Astrocyte (in vitro differentiated cells and primary cell): ENCODE data around the gene MBLAC1. TPM values are rescaled to one million over a fixed set of nuclear protein-coding genes. Genes with fewer than 3 reads are reported as not detected.

ENCODE experiments used
- DNase-seq: peaks from one replicate; pipeline ENCODE4 v3.0.0-alpha.2; 2010; ENCODE audit warnings: low read depth
- FAIRE-seq: peaks from 2 replicates; lab custom pipeline; 2011; peaks lifted over from hg19 to GRCh38; lab: Jason Lieb, UNC
- H2AFZ ChIP-seq: 2 replicates; pipeline ENCODE4 v1.6.0; 2012; ENCODE audit warnings: low read depth, low read length, inconsistent platforms
- H3K27ac ChIP-seq: 2 replicates; pipeline ENCODE4 v1.5.1; 2011; ENCODE audit warnings: low read depth, low read length, inconsistent platforms
- H3K27me3 ChIP-seq: 2 replicates; pipeline ENCODE4 v1.6.0; 2011; ENCODE audit warnings: low read length, inconsistent platforms; ENCODE audit not compliant: insufficient read depth
- H3K36me3 ChIP-seq: 2 replicates; pipeline ENCODE4 v1.5.1; 2011; ENCODE audit warnings: low read length, inconsistent platforms; ENCODE audit not compliant: insufficient read depth
- H3K4me1 ChIP-seq: 2 replicates; pipeline ENCODE4 v1.5.1; 2011; ENCODE audit warnings: low read length, inconsistent platforms; ENCODE audit not compliant: insufficient read depth
- H3K4me2 ChIP-seq: 2 replicates; pipeline ENCODE4 v1.6.0; 2012; ENCODE audit warnings: low read length, inconsistent platforms
- H3K4me3 ChIP-seq: 2 replicates; pipeline ENCODE4 v1.5.1; 2011; ENCODE audit warnings: low read depth, mild to moderate bottlenecking, low read length, inconsistent platforms; ENCODE audit not compliant: insufficient read depth
- H3K79me2 ChIP-seq: 2 replicates; pipeline ENCODE4 v1.6.0; 2012; ENCODE audit warnings: mild to moderate bottlenecking, low read length, inconsistent platforms; ENCODE audit not compliant: insufficient read depth
- H3K9ac ChIP-seq: 2 replicates; pipeline ENCODE4 v1.6.0; 2012; ENCODE audit warnings: mild to moderate bottlenecking, low read length, inconsistent platforms
- H3K9me3 ChIP-seq: 2 replicates; pipeline ENCODE4 v1.5.1; 2012; ENCODE audit warnings: low read depth, mild to moderate bottlenecking, low read length, inconsistent platforms; ENCODE audit not compliant: insufficient read depth
- H4K20me1 ChIP-seq: 2 replicates; pipeline ENCODE4 v1.6.0; 2012; ENCODE audit warnings: low read length, inconsistent platforms; ENCODE audit not compliant: insufficient read depth
- H3K27ac Mint-ChIP-seq: one replicate; pipeline ENCODE4 v1.8.0; 2021; ENCODE audit warnings: mild to moderate bottlenecking, mixed read lengths; ENCODE audit not compliant: unreplicated experiment
- H3K27me3 Mint-ChIP-seq: one replicate; pipeline ENCODE4 v1.8.0; 2021; ENCODE audit warnings: low read depth, mixed read lengths; ENCODE audit not compliant: unreplicated experiment
- H3K36me3 Mint-ChIP-seq: one replicate; pipeline ENCODE4 v1.8.0; 2021; ENCODE audit warnings: low read depth, mixed read lengths; ENCODE audit not compliant: unreplicated experiment
- H3K4me1 Mint-ChIP-seq: one replicate; pipeline ENCODE4 v1.8.0; 2021; ENCODE audit warnings: low read depth, mixed read lengths; ENCODE audit not compliant: unreplicated experiment
- H3K4me3 Mint-ChIP-seq: one replicate; pipeline ENCODE4 v1.8.0; 2021; ENCODE audit warnings: mild to moderate bottlenecking, moderate library complexity, mixed read lengths; ENCODE audit not compliant: unreplicated experiment
- H3K9me3 Mint-ChIP-seq: one replicate; pipeline ENCODE4 v1.8.0; 2021; ENCODE audit warnings: mild to moderate bottlenecking, mixed read lengths; ENCODE audit not compliant: unreplicated experiment
- CTCF ChIP-seq: IDR thresholded peaks from 2 replicates; pipeline ENCODE4 v1.5.1; 2011; ENCODE audit warnings: low read depth, mild to moderate bottlenecking, inconsistent platforms, low read length, moderate library complexity; ENCODE audit not compliant: insufficient read depth
- EZH2 ChIP-seq: IDR thresholded peaks from 2 replicates; pipeline ENCODE4 v1.6.1; 2012; ENCODE audit warnings: mild to moderate bottlenecking, low read length, inconsistent platforms; ENCODE audit not compliant: insufficient read depth
- total RNA-seq: library from RNA; stranded (reverse); gene quantifications from 2 replicates; pipeline ENCODE4 v1.2.1, GENCODE V29; 2021

Gene MBLAC1
- total RNA-seq, 1 donor from 2014 or later: 2.7 TPM

- FAIRE-seq (no peak), DNase-seq (no peak)
- no peak overlapping the region for H3K27ac ChIP-seq
- H3K9me3 ChIP-seq: no peaks in the 10 kb centered on the region
- Mint-ChIP-seq H3K27me3 (no peaks in the 10 kb centered on the region), H3K27ac (no peak overlapping the region), H3K4me1 (peaks cover 6% of the 10 kb centered on the region), H3K9me3 (peaks cover 2% of the 10 kb centered on the region), H3K4me3 (peak overlapping the region; percentile 99), H3K36me3 (peaks cover 8% of the 10 kb centered on the region)
- peak overlapping the region; percentile 89 for H3K4me2 ChIP-seq
- peaks cover 15% of the 10 kb centered on the region for H3K4me1 ChIP-seq
- peaks cover 2% of the 10 kb centered on the region for H3K36me3 ChIP-seq
- no peaks in the 10 kb centered on the region for H3K27me3 ChIP-seq
- no peaks in the 10 kb centered on the region for H4K20me1 ChIP-seq
- peak overlapping the region; percentile 88 for H3K9ac ChIP-seq
- peak overlapping the region; percentile 89 for H3K4me3 ChIP-seq
- peak overlapping the region; percentile 85 for H2AFZ ChIP-seq
- TF ChIP-seq CTCF (no peak), EZH2 (no peak)
- peaks cover 20% of the 10 kb centered on the region for H3K79me2 ChIP-seq
Observed at GRCh38 chr7:100120733-100121036, 6.1 kb upstream of the MBLAC1 start.

- no peak overlapping the region for H3K9ac ChIP-seq
- Mint-ChIP-seq H3K4me3 (no peak overlapping the region), H3K4me1 (peaks cover 6% of the 10 kb centered on the region), H3K27me3 (no peaks in the 10 kb centered on the region), H3K9me3 (peaks cover 2% of the 10 kb centered on the region), H3K27ac (no peak overlapping the region), H3K36me3 (peaks cover 8% of the 10 kb centered on the region)
- H4K20me1 ChIP-seq: no peaks in the 10 kb centered on the region
- no peak overlapping the region for H3K4me3 ChIP-seq
- H2AFZ ChIP-seq: no peak overlapping the region
- H3K4me1 ChIP-seq: peaks cover 20% of the 10 kb centered on the region
- no peaks in the 10 kb centered on the region for H3K27me3 ChIP-seq
- no peak for FAIRE-seq
- H3K79me2 ChIP-seq: peaks cover 25% of the 10 kb centered on the region
- H3K9me3 ChIP-seq: no peaks in the 10 kb centered on the region
- DNase-seq: no peak
- no peak overlapping the region for H3K4me2 ChIP-seq
- no peak for TF ChIP-seq CTCF
- no peak for TF ChIP-seq EZH2
- no peak overlapping the region for H3K27ac ChIP-seq
- H3K36me3 ChIP-seq: peaks cover 2% of the 10 kb centered on the region
Observed at GRCh38 chr7:100122067-100122466, 4.7 kb upstream of the MBLAC1 start.

GRCh38 chr7:100122568-100122967, 4.2 kb upstream of the MBLAC1 start:
- no peaks in the 10 kb centered on the region for H3K27me3 Mint-ChIP-seq
- no peak overlapping the region for H3K27ac Mint-ChIP-seq
- peaks cover 2% of the 10 kb centered on the region for H3K9me3 Mint-ChIP-seq
- Histone ChIP-seq H2AFZ (no peak overlapping the region), H3K4me3 (no peak overlapping the region), H3K27ac (no peak overlapping the region), H3K4me1 (peaks cover 21% of the 10 kb centered on the region), H3K9me3 (no peaks in the 10 kb centered on the region), H3K36me3 (peaks cover 2% of the 10 kb centered on the region), H3K4me2 (no peak overlapping the region), H3K27me3 (no peaks in the 10 kb centered on the region), H3K79me2 (peaks cover 25% of the 10 kb centered on the region), H3K9ac (no peak overlapping the region), H4K20me1 (no peaks in the 10 kb centered on the region)
- H3K36me3 Mint-ChIP-seq: peaks cover 8% of the 10 kb centered on the region
- DNase-seq (no peak), FAIRE-seq (no peak)
- TF ChIP-seq EZH2: no peak
- no peak for TF ChIP-seq CTCF
- no peak overlapping the region for H3K4me3 Mint-ChIP-seq
- H3K4me1 Mint-ChIP-seq: peaks cover 6% of the 10 kb centered on the region
